Activated CD4-positive, alpha-beta T cell treated with anti-CD3 and anti-CD28 coated beads, Interleukin-2, amount 50 U/mL, for 1 hour (primary cell): Measurements from ENCODE around the gene CAPN13.

Experiments used
- DNase-seq: peaks from one replicate; pipeline ENCODE4 v3.0.0-alpha.2; 2020

Gene CAPN13

DNA sequence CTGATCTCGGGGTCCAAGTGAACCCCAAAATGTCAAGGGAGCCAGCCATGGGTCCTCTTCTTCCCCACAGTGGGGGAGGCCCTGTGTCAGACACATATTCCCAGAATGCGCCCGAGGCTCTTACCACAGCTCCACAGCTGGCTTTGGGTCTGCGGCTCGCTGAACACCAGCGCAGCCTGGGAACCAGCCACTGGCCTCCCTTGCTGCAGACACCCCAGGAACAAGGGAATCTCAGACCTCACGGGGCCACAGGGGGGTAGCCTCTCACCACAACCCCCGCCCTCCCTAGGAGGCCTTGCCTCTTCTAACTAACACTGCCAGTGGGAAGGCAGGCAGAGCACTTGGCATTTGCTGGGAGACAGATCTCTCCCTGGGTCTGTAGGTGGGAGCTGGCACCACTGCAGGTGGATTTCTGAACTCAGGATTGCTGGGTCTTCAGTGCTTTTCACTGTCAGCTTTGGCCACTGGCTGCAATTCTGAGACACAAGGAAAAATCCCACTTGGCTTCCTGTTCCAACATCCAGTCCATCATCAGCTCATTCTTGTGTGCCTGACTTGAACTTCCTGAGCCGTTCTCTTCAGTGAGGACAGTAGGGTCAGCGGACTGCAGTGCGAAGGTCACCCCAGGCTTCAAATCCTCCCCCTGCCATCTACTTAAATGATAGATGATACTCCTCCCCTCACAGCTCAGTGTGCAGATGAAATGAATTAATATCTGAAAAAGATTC lies 128.7 kb downstream of the CAPN13 start:
- DNase-seq = no peak

DNA sequence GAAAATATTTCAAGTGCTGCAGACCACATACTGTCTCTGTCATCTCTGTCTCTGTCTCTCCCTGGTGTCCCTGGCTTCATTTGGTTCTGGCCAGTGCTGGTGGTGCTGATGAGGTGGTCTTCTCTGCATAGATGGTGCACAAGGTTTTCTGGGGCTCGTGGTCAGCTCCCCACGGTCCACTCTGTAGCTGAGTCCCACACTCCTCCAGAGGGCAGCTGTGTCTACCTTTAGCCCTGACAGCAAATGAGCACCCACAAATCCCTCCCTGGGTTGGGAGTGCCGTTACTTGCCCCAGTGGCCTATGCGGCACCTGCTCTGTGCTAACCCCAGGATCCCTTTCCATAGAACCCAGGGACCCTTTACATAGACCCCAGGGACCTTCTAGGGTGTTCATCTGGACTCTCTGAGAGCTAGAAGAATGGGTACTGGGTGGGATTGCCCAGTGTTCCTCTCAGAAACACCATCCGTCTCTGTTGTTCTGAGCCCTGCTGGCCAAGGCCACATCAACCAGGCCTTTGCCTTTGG lies 129.3 kb downstream of the CAPN13 start:
- DNase-seq = no peak

DNA sequence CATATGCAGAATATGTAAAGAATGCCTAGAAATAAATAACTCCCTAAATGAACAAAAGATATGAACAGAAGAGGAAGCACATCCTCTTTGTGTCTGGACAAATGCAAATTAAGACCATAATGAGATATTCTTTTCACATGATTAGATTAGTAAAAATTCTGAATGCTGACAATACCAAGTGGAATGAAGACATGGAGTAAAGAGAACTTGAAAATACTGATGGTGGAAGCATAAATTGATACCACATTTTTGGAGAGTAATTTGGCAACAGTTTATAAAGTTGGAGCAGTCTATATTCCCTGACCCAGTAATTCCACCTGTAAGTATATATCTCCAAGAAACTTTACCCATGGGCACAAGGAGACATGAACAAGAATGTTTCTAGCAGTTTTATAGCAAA lies 130.0 kb downstream of the CAPN13 start:
- no peak for DNase-seq

DNA sequence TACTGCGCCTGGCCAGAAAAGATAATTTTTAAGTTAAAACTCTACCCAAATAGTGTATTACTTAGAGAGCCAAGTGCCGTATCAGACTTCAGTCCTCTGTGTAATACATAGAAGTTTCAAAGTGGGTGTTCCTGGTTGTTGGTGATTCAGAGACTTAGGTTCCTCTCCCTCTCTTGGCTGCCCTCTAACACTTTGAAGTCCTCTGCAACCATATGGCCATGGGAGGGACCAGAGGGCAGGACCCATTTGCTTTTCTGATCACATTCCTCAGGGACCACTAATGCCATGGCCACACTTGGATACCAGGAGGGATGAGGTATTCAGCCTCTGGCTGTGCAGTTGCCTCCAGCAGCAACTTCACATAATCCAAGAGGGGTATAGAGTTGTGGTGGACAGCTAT lies 131.5 kb downstream of the CAPN13 start:
- no peak for DNase-seq

DNA sequence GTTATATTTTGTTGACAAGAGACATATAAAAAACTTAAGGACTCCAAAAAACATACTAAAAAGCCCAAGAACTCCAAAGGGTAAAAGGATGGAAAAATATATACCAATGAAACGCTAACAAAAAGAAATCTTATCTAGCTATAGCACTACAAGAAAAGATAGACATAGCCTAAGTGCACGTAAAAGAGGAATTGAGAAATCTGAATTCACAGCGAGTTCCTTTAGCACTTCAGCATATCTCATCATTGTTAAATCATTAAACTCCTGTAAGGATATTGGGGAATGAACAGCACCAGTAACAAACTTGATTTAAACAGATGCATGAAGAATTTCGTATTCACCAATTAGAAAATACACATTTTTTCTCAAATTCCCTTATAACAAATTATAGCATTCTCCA lies 134.1 kb downstream of the CAPN13 start:
- DNase-seq = no peak
